Breast epithelium (tissue), 4 donors: Measurements from ENCODE around the gene TRIOBP. TPM values are rescaled to one million over a fixed set of nuclear protein-coding genes. Genes with fewer than 3 reads are reported as not detected.

ENCODE experiments used
- DNase-seq, 2 donors: peaks; one replicate each; pipeline ENCODE4 v3.0.0-alpha.2; 2019; ENCODE audit warnings: low spot score in 2 of 2
- H3K27ac ChIP-seq, 2 donors: fragments of 200-600 bp; sonication (generic) in 1 of 2; one replicate each; pipeline ENCODE4 v1.5.1; 2016 to 2019; ENCODE audit warnings: mild to moderate bottlenecking in 1 of 2
- H3K27me3 ChIP-seq, 2 donors: fragments of 200-600 bp; sonication (generic) in 1 of 2; one replicate each; pipeline versions ENCODE4 v1.5.1 to v1.6.0; 2017 to 2019; ENCODE audit warnings: control low read depth in 1 of 2, mild to moderate bottlenecking in 1 of 2
- H3K36me3 ChIP-seq: fragments of 200-600 bp; one replicate; pipeline ENCODE4 v1.5.1; 2019
- H3K4me1 ChIP-seq, 2 donors: fragments of 200-600 bp; sonication (generic); one replicate each; pipeline ENCODE4 v1.5.1; 2016 to 2019; ENCODE audit warnings: control low read depth in 1 of 2
- H3K4me3 ChIP-seq, 3 donors: fragments of 200-600 bp; sonication (generic); 1 replicate in 2 of 3; 2 replicates in 1 of 3; pipeline ENCODE4 v1.5.1; 2016 to 2019; ENCODE audit warnings: mild to moderate bottlenecking in 3 of 3, moderate library complexity in 2 of 3
- H3K9me3 ChIP-seq, 2 donors: fragments of 200-600 bp; sonication (generic) in 1 of 2; one replicate each; pipeline ENCODE4 v1.5.1; 2016 to 2019; ENCODE audit warnings: control low read depth in 1 of 2
- CTCF ChIP-seq, 3 donors: fragments of 450-650 bp; IDR thresholded peaks; one replicate each; pipeline ENCODE4 v1.5.1; 2016 to 2017; ENCODE audit warnings: antibody characterized with exemption in 3 of 3, mild to moderate bottlenecking in 3 of 3, moderate library complexity in 3 of 3
- POLR2A ChIP-seq: fragments of 450-650 bp; IDR thresholded peaks from one replicate; pipeline ENCODE4 v1.6.1; 2016; ENCODE audit warnings: antibody characterized with exemption, mild to moderate bottlenecking, moderate library complexity
- POLR2AphosphoS5 ChIP-seq, 3 donors: sonication (generic); formaldehyde crosslinking; IDR thresholded peaks; one replicate each; pipeline ENCODE4 v1.6.1; 2017; ENCODE audit warnings: antibody characterized with exemption in 3 of 3
- intact Hi-C: fragments of 100-400 bp; cut with DNase I; formaldehyde crosslinking; loops from one replicate; pipeline ENCODE4 v1.15.1; 2023; ENCODE audit warnings: low total_unique reads
- total RNA-seq, 3 donors: library from RNA; depleted of rRNA; stranded (reverse); fragments of >200 nt; gene quantifications; one replicate each; pipeline ENCODE4 v1.1.0, GENCODE V29; 2016

The TRIOBP gene
- total RNA-seq, 3 donors from 2014 or later = 78.3 to 95.0 (median 88.3) TPM

- intact Hi-C loops = no loop called here
- TF ChIP-seq POLR2A (no peak), POLR2AphosphoS5 (IDR thresholded peaks at IDR 0.05) (no peak), CTCF (IDR thresholded peaks at IDR 0.05) (no peak)
- Histone ChIP-seq H3K27me3 (no peaks in the 10 kb centered on the region), H3K27ac (no peak overlapping the region), H3K4me1 (no peaks in the 10 kb centered on the region), H3K4me3 (no peak overlapping the region), H3K36me3 (no peaks in the 10 kb centered on the region), H3K9me3 (no peaks in the 10 kb centered on the region)
- no peak for DNase-seq
These were observed 12.0 kb downstream of the TRIOBP start for GRCh38 chr22:37708580-37709444.

- intact Hi-C loops = no loop called here
- Histone ChIP-seq H3K4me1 (no peaks in the 10 kb centered on the region), H3K36me3 (no peaks in the 10 kb centered on the region), H3K27me3 (no peaks in the 10 kb centered on the region), H3K9me3 (no peaks in the 10 kb centered on the region), H3K27ac (no peak overlapping the region), H3K4me3 (no peak overlapping the region)
- no peak for DNase-seq
- TF ChIP-seq CTCF (IDR thresholded peaks at IDR 0.05) = no peak
- TF ChIP-seq POLR2A = no peak
- TF ChIP-seq POLR2AphosphoS5 (IDR thresholded peaks at IDR 0.05) = no peak
These were observed 12.6 kb downstream of the TRIOBP start for GRCh38 chr22:37709445-37709765.

- no peak for TF ChIP-seq POLR2A
- no peak for TF ChIP-seq CTCF (IDR thresholded peaks at IDR 0.05)
- no peak for TF ChIP-seq POLR2AphosphoS5 (IDR thresholded peaks at IDR 0.05)
- H3K4me1 ChIP-seq = no peaks in the 10 kb centered on the region
- DNase-seq = no peak
- H3K9me3 ChIP-seq = no peaks in the 10 kb centered on the region
- H3K27ac ChIP-seq = no peak overlapping the region
- no peak overlapping the region for H3K4me3 ChIP-seq
- no peaks in the 10 kb centered on the region for H3K27me3 ChIP-seq
- no peaks in the 10 kb centered on the region for H3K36me3 ChIP-seq
- intact Hi-C loops = no loop called here
These were observed 13.8 kb downstream of the TRIOBP start for GRCh38 chr22:37710675-37711074.

GRCh38 chr22:37711490-37711889 lies 14.6 kb downstream of the TRIOBP start:
- intact Hi-C loops = no loop called here
- no peak for TF ChIP-seq POLR2A
- H3K36me3 ChIP-seq = no peaks in the 10 kb centered on the region
- H3K4me3 ChIP-seq = no peak overlapping the region
- no peaks in the 10 kb centered on the region for H3K4me1 ChIP-seq
- H3K27me3 ChIP-seq = no peaks in the 10 kb centered on the region
- H3K9me3 ChIP-seq = no peaks in the 10 kb centered on the region
- H3K27ac ChIP-seq = no peak overlapping the region
- no peak for DNase-seq

GRCh38 chr22:37713761-37714160 lies 16.9 kb downstream of the TRIOBP start:
- Histone ChIP-seq H3K4me3 (no peak overlapping the region), H3K36me3 (no peaks in the 10 kb centered on the region), H3K27ac (no peak overlapping the region), H3K9me3 (no peaks in the 10 kb centered on the region), H3K27me3 (no peaks in the 10 kb centered on the region), H3K4me1 (no peaks in the 10 kb centered on the region)
- TF ChIP-seq POLR2AphosphoS5 (IDR thresholded peaks at IDR 0.05) = no peak
- no peak for TF ChIP-seq CTCF (IDR thresholded peaks at IDR 0.05)
- no peak for TF ChIP-seq POLR2A
- no peak for DNase-seq
- intact Hi-C loops = no loop called here
